Astrocyte (in vitro differentiated cells and primary cell): ENCODE data around the gene CFAP43. TPM values are rescaled to one million over a fixed set of nuclear protein-coding genes. Genes with fewer than 3 reads are reported as not detected.

Experiments used
- DNase-seq: peaks from one replicate; pipeline ENCODE4 v3.0.0-alpha.2; 2010; ENCODE audit warnings: low read depth
- FAIRE-seq: peaks from 2 replicates; lab custom pipeline; 2011; peaks lifted over from hg19 to GRCh38; lab: Jason Lieb, UNC
- H2AFZ ChIP-seq: 2 replicates; pipeline ENCODE4 v1.6.0; 2012; ENCODE audit warnings: low read depth, low read length, inconsistent platforms
- H3K27ac ChIP-seq: 2 replicates; pipeline ENCODE4 v1.5.1; 2011; ENCODE audit warnings: low read depth, low read length, inconsistent platforms
- H3K27me3 ChIP-seq: 2 replicates; pipeline ENCODE4 v1.6.0; 2011; ENCODE audit warnings: low read length, inconsistent platforms; ENCODE audit not compliant: insufficient read depth
- H3K36me3 ChIP-seq: 2 replicates; pipeline ENCODE4 v1.5.1; 2011; ENCODE audit warnings: low read length, inconsistent platforms; ENCODE audit not compliant: insufficient read depth
- H3K4me1 ChIP-seq: 2 replicates; pipeline ENCODE4 v1.5.1; 2011; ENCODE audit warnings: low read length, inconsistent platforms; ENCODE audit not compliant: insufficient read depth
- H3K4me2 ChIP-seq: 2 replicates; pipeline ENCODE4 v1.6.0; 2012; ENCODE audit warnings: low read length, inconsistent platforms
- H3K4me3 ChIP-seq: 2 replicates; pipeline ENCODE4 v1.5.1; 2011; ENCODE audit warnings: low read depth, mild to moderate bottlenecking, low read length, inconsistent platforms; ENCODE audit not compliant: insufficient read depth
- H3K79me2 ChIP-seq: 2 replicates; pipeline ENCODE4 v1.6.0; 2012; ENCODE audit warnings: mild to moderate bottlenecking, low read length, inconsistent platforms; ENCODE audit not compliant: insufficient read depth
- H3K9ac ChIP-seq: 2 replicates; pipeline ENCODE4 v1.6.0; 2012; ENCODE audit warnings: mild to moderate bottlenecking, low read length, inconsistent platforms
- H3K9me3 ChIP-seq: 2 replicates; pipeline ENCODE4 v1.5.1; 2012; ENCODE audit warnings: low read depth, mild to moderate bottlenecking, low read length, inconsistent platforms; ENCODE audit not compliant: insufficient read depth
- H4K20me1 ChIP-seq: 2 replicates; pipeline ENCODE4 v1.6.0; 2012; ENCODE audit warnings: low read length, inconsistent platforms; ENCODE audit not compliant: insufficient read depth
- H3K27ac Mint-ChIP-seq: one replicate; pipeline ENCODE4 v1.8.0; 2021; ENCODE audit warnings: mild to moderate bottlenecking, mixed read lengths; ENCODE audit not compliant: unreplicated experiment
- H3K27me3 Mint-ChIP-seq: one replicate; pipeline ENCODE4 v1.8.0; 2021; ENCODE audit warnings: low read depth, mixed read lengths; ENCODE audit not compliant: unreplicated experiment
- H3K36me3 Mint-ChIP-seq: one replicate; pipeline ENCODE4 v1.8.0; 2021; ENCODE audit warnings: low read depth, mixed read lengths; ENCODE audit not compliant: unreplicated experiment
- H3K4me1 Mint-ChIP-seq: one replicate; pipeline ENCODE4 v1.8.0; 2021; ENCODE audit warnings: low read depth, mixed read lengths; ENCODE audit not compliant: unreplicated experiment
- H3K4me3 Mint-ChIP-seq: one replicate; pipeline ENCODE4 v1.8.0; 2021; ENCODE audit warnings: mild to moderate bottlenecking, moderate library complexity, mixed read lengths; ENCODE audit not compliant: unreplicated experiment
- H3K9me3 Mint-ChIP-seq: one replicate; pipeline ENCODE4 v1.8.0; 2021; ENCODE audit warnings: mild to moderate bottlenecking, mixed read lengths; ENCODE audit not compliant: unreplicated experiment
- EZH2 ChIP-seq: IDR thresholded peaks from 2 replicates; pipeline ENCODE4 v1.6.1; 2012; ENCODE audit warnings: mild to moderate bottlenecking, low read length, inconsistent platforms; ENCODE audit not compliant: insufficient read depth
- total RNA-seq: library from RNA; stranded (reverse); gene quantifications from 2 replicates; pipeline ENCODE4 v1.2.1, GENCODE V29; 2021
- TF ChIP-seq, protein P1 (sequence below): IDR thresholded peaks from 2 replicates; pipeline ENCODE4 v1.5.1; 2011; ENCODE audit warnings: low read depth, mild to moderate bottlenecking, inconsistent platforms, low read length, moderate library complexity; ENCODE audit not compliant: insufficient read depth

Gene CFAP43
- total RNA-seq, 1 donor from 2014 or later: 0.27 TPM

DNA sequence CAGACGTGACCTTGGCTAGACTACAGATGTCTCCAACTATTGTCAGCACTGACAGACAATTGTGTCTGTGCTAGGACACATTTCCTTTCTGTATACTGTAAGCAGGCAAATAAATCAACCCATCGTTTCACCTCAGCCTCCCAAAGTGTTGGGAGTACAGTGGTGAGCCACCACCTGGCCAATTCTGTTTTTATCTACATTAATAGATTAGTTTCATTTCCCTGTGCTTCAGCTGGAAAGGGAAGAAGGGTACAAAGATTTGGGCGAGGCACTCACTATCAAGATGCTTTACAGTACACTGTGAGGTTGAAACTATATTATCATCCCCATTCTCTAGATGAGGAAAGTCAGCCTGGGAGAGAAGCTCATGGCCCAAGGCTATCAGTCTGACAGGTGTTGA is 88.3 kb downstream of the CFAP43 start:
- TF ChIP-seq, protein P1, sequence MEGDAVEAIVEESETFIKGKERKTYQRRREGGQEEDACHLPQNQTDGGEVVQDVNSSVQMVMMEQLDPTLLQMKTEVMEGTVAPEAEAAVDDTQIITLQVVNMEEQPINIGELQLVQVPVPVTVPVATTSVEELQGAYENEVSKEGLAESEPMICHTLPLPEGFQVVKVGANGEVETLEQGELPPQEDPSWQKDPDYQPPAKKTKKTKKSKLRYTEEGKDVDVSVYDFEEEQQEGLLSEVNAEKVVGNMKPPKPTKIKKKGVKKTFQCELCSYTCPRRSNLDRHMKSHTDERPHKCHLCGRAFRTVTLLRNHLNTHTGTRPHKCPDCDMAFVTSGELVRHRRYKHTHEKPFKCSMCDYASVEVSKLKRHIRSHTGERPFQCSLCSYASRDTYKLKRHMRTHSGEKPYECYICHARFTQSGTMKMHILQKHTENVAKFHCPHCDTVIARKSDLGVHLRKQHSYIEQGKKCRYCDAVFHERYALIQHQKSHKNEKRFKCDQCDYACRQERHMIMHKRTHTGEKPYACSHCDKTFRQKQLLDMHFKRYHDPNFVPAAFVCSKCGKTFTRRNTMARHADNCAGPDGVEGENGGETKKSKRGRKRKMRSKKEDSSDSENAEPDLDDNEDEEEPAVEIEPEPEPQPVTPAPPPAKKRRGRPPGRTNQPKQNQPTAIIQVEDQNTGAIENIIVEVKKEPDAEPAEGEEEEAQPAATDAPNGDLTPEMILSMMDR: no peak
- no peak for TF ChIP-seq EZH2
- no peaks in the 10 kb centered on the region for H3K9me3 Mint-ChIP-seq
- DNase-seq: no peak
- no peaks in the 10 kb centered on the region for H3K9me3 ChIP-seq
- no peaks in the 10 kb centered on the region for H3K4me1 Mint-ChIP-seq
- H3K36me3 Mint-ChIP-seq: no peaks in the 10 kb centered on the region
- no peaks in the 10 kb centered on the region for H4K20me1 ChIP-seq
- H3K36me3 ChIP-seq: no peaks in the 10 kb centered on the region
- H3K27ac ChIP-seq: no peak overlapping the region
- no peaks in the 10 kb centered on the region for H3K27me3 Mint-ChIP-seq
- no peak overlapping the region for H3K4me3 ChIP-seq
- H3K4me1 ChIP-seq: no peaks in the 10 kb centered on the region
- H3K4me3 Mint-ChIP-seq: no peak overlapping the region
- no peak overlapping the region for H3K9ac ChIP-seq
- H3K4me2 ChIP-seq: no peak overlapping the region
- FAIRE-seq: no peak
- no peak overlapping the region for H3K27ac Mint-ChIP-seq
- H3K27me3 ChIP-seq: peaks cover 4% of the 10 kb centered on the region
- H2AFZ ChIP-seq: no peak overlapping the region
- no peaks in the 10 kb centered on the region for H3K79me2 ChIP-seq

DNA sequence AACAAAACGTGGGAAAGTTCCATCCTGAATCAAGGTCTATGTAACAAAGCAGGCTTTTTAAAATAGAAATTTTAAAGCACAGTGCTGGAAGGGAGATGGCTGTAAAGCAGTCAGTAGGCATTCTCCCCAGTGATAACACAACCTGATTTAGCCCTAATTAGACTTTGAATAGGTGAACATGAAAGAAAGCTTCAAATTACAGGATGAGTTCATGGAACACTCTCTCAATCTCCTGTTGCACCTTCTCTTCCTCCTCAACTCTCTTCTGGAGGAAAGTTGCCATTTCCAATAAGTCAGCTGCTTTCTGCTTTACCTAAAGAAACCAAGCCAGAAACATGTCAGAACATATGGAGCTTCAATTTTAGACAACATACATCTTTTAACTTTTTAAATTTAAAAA is 90.1 kb downstream of the CFAP43 start:
- Histone ChIP-seq H3K4me3 (no peak overlapping the region), H2AFZ (no peak overlapping the region), H3K9me3 (no peaks in the 10 kb centered on the region), H3K27ac (no peak overlapping the region), H3K27me3 (peaks cover 4% of the 10 kb centered on the region), H3K36me3 (no peaks in the 10 kb centered on the region), H3K9ac (no peak overlapping the region), H3K4me1 (no peaks in the 10 kb centered on the region), H3K4me2 (no peak overlapping the region), H4K20me1 (no peaks in the 10 kb centered on the region), H3K79me2 (no peaks in the 10 kb centered on the region)
- no peak for FAIRE-seq
- DNase-seq: no peak
- no peaks in the 10 kb centered on the region for H3K9me3 Mint-ChIP-seq
- TF ChIP-seq, protein P1: no peak
- TF ChIP-seq EZH2: no peak
- no peak overlapping the region for H3K4me3 Mint-ChIP-seq
- no peaks in the 10 kb centered on the region for H3K36me3 Mint-ChIP-seq
- H3K27ac Mint-ChIP-seq: no peak overlapping the region
- H3K4me1 Mint-ChIP-seq: no peaks in the 10 kb centered on the region
- H3K27me3 Mint-ChIP-seq: no peaks in the 10 kb centered on the region

DNA sequence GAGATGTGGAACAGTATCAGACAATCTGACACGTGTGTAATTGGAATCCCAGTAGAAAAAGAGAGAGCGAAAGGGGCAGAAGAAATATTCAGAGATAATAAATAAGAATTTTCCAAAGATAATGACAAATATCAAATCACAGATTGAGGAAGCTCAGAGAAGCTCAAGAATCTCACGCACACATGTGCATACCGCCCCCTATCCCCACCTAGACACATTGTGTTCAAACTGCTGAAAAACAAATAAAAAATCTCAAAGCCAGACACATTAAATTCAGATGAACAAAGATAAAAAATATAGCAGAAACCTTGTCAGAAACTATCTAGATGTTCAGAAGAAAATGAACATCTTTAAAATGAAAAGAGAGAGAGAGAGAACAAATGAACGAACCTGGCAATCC is 92.9 kb downstream of the CFAP43 start:
- H3K36me3 ChIP-seq: no peaks in the 10 kb centered on the region
- no peaks in the 10 kb centered on the region for H3K9me3 ChIP-seq
- no peaks in the 10 kb centered on the region for H3K27me3 ChIP-seq
- Mint-ChIP-seq H3K27ac (no peak overlapping the region), H3K9me3 (no peaks in the 10 kb centered on the region), H3K27me3 (no peaks in the 10 kb centered on the region), H3K4me1 (no peaks in the 10 kb centered on the region), H3K4me3 (no peak overlapping the region), H3K36me3 (no peaks in the 10 kb centered on the region)
- H3K79me2 ChIP-seq: no peaks in the 10 kb centered on the region
- TF ChIP-seq, protein P1: peak; percentile 23
- no peak for TF ChIP-seq EZH2
- H3K4me2 ChIP-seq: no peak overlapping the region
- no peak overlapping the region for H3K27ac ChIP-seq
- no peak overlapping the region for H3K4me3 ChIP-seq
- no peak overlapping the region for H3K9ac ChIP-seq
- no peaks in the 10 kb centered on the region for H4K20me1 ChIP-seq
- DNase-seq: no peak
- no peaks in the 10 kb centered on the region for H3K4me1 ChIP-seq
- no peak for FAIRE-seq
- no peak overlapping the region for H2AFZ ChIP-seq
